HG02973 (cell line): ENCODE measurements around the gene SETBP1.

Source experiments
- ATAC-seq: cut with Tn5 transposase; IDR thresholded peaks from one replicate; pipeline ENCODE4 v1.9.1; 2021; ENCODE audit warnings: moderate library complexity; ENCODE audit not compliant: unreplicated experiment

Gene SETBP1

DNA sequence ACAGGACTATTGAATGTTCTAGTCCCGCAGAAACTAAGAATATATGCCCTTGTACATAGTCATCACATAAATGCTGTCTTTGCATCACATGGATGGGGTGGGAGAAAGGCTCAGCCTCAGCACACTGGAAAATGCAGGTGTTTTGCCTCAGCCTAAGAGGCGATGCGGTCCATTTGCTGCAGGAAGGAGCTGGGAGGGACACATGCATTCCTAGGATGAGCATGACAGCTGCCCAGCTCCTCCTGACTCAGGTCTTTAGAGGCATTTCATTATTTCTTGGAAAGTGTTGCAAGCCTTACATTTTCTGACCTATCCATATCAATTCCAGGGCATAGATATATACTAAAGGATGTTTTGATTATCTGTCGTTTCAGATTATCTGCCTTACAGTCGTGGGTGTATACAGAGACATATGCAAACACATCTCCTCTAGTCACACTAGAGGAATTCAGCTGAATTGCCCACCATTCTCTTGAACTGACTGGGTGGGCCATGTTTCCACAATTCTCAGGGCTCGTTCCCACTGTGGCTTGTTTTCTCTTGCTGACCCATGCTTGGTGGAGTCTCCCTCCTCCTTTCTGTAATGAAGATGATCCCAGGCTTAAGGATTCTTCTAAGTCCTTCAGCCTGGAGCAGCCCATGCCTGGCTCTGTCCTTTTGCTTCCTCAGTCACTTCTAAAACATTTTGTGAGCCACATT, 156.9 kb downstream of the SETBP1 start:
- ATAC-seq: no peak

DNA sequence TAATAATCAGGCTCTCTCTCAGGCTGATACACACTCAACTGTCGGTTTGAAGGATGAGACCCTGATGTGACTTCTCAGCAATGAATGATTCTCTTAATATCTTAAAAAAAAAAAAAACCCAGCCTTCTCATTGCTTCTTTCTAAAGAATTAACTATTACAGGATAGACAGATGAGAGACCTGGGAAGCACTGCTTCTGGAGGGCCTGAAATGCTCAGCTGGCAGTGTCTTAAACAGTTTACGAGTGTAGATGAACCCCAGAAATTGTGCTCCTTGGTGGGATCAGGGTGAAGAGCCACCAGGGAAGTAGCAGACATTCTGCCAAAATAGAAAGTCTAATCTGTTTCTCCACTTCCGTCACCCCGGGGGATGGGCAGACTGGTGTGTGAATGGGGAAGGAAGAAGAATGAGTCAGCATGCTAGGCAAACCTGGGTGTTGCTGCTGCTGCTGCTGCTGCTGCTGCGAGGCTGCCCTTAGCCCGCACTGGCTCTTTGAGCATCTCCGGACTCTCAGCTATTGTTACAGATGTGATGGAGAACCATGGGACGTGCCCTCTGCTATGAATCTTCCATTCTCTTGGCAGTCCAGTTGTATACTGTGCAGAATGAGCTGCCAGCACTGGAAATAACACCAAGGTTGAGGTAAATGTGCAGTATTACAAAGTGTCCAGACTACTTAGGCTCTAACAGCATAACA, 158.4 kb downstream of the SETBP1 start:
- peak; percentile 95 for ATAC-seq

DNA sequence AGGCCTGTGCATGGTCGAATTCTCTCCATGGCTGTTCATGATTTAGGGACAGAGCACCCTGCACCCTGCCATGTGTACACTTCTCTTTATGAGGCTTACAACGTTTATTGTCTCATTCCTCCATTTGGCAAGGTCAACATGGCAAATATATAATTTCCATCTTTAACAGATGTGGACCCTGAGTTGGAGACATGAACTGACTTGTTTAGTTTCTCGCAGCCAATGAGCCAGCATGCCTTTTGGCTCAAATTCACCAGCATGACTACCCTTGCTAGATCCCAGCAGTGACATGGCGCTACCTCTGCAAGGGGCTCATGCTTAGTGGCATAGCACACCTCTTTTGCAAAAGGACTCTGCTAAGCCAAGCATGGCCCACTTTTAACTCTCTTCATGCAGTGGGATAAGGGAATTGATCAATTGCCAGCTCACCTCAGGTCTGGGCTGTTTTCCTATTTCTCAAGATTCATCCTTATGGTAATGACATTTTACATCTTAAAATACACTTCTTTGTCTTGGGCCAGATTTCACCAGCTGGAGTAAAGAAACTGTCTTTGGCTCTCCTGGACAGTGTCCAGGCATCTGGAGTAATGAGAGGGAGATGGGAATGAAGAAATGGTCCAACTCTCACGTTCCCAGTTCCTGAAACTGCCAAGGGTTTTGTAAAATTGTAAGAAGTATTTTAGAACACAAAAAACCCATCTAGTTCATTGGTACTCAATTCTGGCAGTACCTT, 159.5 kb downstream of the SETBP1 start:
- no peak for ATAC-seq

DNA sequence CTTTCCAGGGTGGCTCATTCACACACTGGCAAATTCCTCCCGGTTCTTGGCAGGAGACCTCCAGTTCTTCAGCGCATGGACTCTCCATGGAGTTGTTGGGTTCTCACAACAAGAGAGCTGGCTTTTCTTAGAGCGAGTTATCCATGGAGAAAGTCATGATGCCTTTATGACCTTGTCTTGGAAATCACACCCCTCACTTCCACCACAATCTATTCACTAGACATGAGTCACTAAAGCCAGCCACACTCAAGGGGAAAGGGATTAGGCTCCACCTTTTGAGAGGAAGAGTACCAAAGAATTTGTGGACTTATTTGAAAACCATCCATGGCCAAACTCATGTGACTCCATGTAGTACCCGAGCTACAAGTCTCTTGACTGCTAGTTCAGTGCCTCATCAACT, 160.5 kb downstream of the SETBP1 start:
- no peak for ATAC-seq

DNA sequence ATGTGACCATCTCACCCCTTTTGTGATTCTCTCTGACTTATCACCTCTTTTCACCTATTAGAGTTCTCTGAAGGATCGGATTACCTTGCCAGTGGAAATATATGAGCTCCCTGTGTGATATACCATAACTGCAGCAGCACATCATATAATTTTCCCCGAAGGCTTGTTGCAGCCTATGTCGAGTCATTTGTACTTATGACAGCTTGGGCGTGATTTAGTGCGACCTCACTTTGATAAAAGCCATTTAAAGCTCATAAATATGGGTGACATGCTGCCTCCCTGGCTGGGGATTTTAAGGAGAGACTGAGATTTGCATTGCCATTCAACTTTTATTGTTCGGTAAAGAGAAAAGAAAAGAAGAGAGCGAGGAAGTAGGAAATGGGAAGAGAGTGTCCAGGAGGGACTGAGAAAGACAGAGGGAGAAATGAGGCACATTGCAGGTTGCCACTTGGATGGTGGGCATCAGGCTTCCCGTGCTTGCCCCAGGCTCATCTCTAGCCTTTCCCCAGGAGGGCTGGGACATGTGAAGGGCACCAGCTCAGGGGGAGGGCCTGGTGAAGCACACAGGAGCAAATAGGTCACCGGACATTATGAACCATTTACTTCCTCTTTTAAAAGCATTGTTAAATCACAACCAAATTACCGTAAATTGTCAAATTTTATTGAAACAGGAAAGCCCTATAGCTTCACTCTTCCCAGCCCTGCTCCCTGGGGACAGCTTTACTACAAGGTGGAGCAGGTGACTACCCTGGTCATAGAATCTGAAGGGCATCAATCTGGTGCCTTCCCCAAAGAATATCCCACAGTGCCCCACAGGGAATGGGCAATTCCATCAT, 161.3 kb downstream of the SETBP1 start:
- ATAC-seq: no peak

DNA sequence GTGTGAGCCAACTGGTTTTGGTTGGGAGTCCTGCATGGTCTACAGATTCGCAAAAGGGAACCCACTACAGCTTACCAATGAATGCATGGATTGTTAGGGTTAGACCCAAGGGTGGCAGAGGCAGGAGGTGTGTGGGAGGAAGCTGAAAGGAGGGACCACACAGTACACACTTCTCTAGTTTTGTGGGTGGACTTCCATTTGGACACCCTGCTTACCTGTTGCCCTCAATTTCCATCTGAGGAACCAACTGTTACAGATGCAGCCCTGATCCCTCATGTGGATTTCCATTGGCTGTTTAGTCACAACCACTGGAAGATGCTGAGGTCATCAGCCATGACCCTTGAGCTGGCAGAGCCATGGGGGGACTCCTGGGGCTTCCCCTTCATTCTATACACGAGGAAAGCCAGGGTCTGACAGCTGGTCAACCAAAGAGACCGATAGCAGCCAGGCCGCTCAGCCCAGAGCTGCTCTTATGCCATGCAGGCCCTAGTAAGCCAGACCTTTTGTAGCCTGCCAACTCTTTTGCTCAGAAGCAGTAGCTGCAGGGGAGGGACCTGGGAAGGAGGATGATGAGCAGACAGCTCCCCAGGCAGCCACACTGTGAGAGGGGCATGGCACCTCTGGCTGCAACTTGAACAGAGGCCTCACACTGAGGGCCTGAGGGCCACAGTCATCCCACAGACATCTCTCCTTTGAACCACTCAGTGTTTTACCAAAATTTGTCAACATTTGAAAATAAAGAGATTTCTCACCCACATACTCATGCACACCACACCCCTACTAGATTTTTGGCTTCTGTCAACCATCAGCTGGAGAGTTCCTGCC, 162.1 kb downstream of the SETBP1 start:
- no peak for ATAC-seq

DNA sequence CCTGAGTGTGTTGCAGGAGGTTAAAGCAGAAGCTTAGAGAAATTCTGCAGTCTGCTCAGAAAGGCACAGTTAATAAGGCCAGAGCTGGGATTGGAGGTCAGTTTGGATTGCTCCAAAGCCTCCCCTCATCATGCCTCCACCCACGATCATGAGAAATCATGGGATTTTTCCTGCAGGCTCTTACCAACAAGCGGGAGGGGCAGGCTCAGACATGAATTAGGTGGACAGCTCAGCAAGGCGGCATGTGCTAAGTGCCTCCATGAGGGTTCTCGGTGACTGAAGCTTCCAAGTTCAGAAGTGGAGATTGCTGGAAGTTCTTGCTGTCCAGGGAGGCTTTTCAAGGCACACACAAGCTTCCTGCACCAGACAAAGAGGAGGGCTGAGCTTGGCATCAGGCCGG, 163.8 kb downstream of the SETBP1 start:
- ATAC-seq: no peak

DNA sequence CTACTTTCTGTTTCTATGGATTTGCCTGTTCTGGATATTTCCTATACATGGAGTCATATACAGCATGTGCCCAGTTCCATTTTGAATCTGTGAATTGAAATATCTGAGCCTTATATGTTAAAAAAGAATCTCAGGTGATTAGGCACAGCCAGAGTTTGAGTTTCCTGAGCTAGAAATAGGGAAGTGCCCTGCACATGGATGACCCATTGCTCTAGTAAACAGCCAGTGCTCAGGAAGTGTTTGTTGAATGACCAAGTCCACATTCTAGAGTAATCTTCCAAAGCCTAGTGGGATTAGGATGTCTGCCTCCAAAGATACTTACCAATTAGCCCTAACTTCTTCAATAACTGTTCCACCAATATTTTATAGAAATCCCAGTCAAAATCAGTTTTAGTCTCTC, 165.8 kb downstream of the SETBP1 start:
- no peak for ATAC-seq

GRCh38 chr18:44848644-44849335, 168.1 kb downstream of the SETBP1 start:
- no peak for ATAC-seq

- no peak for ATAC-seq
Measured at GRCh38 chr18:44849361-44849760, 168.7 kb downstream of the SETBP1 start.

GRCh38 chr18:44850001-44850400, 169.3 kb downstream of the SETBP1 start:
- ATAC-seq: no peak

DNA sequence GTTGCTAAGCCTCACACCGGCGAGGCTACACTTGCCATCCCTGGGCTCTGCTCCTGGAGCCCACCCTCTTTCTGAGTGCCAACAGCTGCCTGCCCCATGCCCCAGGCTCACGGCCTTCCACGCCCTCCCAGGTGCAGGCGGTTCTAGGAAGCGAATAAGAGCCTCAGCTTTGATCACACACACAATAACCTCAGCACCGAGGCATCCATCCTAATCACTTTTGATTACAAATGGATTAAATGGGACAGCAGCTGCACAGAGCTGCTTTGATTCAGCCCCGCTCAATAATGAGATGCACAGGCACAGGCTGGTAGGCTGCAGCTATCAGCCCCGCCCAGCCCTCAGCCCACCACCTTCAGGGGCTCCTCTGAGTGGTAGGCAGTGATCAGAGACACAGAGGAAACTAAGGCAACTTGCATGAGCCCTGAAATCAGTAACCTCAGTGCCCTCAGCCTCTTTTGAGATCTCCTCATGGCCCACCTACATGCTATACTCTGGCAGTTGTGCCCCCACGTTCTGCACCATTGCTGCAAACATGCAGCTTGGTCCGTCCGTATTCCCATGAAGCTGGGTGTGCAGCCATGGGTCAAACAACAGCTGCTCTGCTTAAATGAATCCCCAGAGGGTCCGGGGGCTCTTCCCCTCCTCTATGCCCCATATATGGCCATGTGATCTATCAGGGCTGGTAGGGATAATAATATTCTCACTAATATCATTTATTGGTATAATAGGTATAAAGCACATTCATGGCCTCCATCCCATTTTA, 171.4 kb downstream of the SETBP1 start:
- no peak for ATAC-seq

DNA sequence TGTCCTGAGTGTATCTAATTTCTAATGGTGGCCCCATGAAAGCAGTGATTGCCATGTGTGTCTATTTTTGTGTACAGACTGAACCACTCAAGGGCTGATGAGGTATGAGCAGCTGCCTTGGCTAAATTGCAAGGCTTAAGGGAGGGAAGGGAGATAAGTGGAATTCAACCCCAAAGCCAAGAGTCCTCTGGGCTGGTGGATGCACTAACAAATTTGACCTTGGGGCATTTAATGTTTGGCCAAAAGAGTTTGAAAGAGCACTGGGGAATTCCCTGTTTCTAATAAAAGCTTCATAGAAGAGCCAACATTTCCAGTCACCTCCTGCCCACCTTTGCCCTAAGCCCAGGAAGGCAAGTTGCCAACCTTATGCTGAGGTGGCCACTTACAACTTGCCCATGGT, 172.1 kb downstream of the SETBP1 start:
- ATAC-seq: no peak

GRCh38 chr18:44853430-44853829, 172.7 kb downstream of the SETBP1 start:
- no peak for ATAC-seq

- no peak for ATAC-seq
Measured at GRCh38 chr18:44855681-44856080, 175.0 kb downstream of the SETBP1 start.

DNA sequence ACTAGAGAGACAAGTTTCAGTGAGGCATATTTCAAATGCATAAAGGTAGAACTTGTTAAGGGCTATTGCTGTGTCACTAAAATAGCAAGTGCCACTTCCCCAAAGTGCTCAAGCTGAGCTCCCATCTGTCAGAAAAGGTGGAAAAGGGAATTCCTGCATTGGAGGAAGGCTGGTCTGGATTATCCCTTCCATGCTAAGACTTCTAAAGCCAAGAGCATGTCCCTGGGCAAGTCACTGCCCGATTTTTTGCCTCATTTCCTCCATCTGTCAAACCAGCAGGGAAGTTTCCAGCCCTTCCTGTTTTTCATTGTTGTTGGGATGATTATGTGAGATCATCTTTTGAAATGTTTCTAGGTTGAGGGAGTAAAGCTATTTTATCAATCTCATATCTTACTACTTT, 175.5 kb downstream of the SETBP1 start:
- ATAC-seq: no peak

- no peak for ATAC-seq
Measured at GRCh38 chr18:44857081-44857480, 176.4 kb downstream of the SETBP1 start.

DNA sequence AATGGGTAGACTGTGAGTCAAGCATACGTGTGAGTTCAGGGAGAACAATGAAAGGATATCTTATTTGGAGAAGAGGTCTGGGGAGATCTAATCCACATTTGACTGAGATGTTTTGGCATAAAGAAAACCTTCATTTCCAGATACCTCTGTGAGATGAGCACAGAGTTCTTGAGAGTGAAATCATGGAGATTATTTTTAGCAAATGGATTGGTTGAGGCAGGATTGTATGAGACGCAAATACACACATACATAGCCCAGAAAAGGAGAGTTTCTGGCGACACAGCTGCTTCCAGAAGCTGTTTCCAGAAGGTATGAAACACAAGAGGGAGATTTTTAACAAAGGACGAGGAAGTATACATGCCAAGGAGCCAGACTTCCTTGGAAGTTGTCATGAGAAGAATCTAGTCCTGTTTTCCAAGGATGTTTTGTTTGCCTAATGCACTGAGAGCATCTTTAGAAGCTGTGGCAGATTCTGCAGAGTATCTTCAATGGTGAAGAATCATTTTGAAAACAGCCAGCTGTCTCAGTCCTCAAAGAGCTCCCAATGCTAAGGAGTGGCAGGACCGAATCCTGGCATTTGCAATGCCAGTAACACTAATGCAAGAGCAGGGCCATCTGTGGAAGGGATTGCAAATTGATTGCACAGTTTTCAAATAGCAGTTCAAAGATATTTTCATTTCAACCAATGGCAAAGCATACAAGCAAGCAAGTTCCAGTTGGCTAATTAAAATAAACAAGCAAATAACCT, 177.2 kb downstream of the SETBP1 start:
- ATAC-seq: no peak
